WERI-Rb-1 (cell line): ENCODE data around the gene RARRES2.

Experiments
- DNase-seq: peaks from one replicate; pipeline ENCODE4 v3.0.0-alpha.2; 2020
- H3K27ac ChIP-seq: fragments of 250-450 bp; sonication (Bioruptor Pico); 2 replicates; pipeline ENCODE4 v1.5.1; 2020; ENCODE audit warnings: mild to moderate bottlenecking, moderate library complexity
- H3K27me3 ChIP-seq: fragments of 250-450 bp; sonication (Bioruptor Pico); 2 replicates; pipeline ENCODE4 v1.5.1; 2021; ENCODE audit warnings: mild to moderate bottlenecking, low read depth, moderate library complexity; ENCODE audit not compliant: insufficient read depth, severe bottlenecking
- H3K36me3 ChIP-seq: fragments of 250-450 bp; sonication (Bioruptor Pico); 2 replicates; pipeline ENCODE4 v1.5.1; 2020; ENCODE audit warnings: mild to moderate bottlenecking, moderate library complexity
- H3K4me3 ChIP-seq: 2 replicates; pipeline ENCODE4 v1.5.1; 2011; ENCODE audit warnings: low read depth, mild to moderate bottlenecking, control low read depth, low read length
- H3K9me3 ChIP-seq: fragments of 250-450 bp; sonication (Bioruptor Pico); 2 replicates; pipeline ENCODE4 v1.5.1; 2021; ENCODE audit warnings: mild to moderate bottlenecking, moderate library complexity; ENCODE audit not compliant: severe bottlenecking
- CTCF ChIP-seq: IDR thresholded peaks from 2 replicates; pipeline ENCODE4 v1.5.1; 2011; ENCODE audit warnings: low read depth, mild to moderate bottlenecking, control low read depth, inconsistent platforms, low read length

Gene RARRES2

GRCh38 chr7:150381785-150382122 lies 40.3 kb upstream of the RARRES2 start:
- no peak for DNase-seq
- H3K27me3 ChIP-seq = no peaks in the 10 kb centered on the region
- peak overlapping the region; percentile 82; the same call in 1 of the 2 replicates for H3K27ac ChIP-seq
- no peak overlapping the region for H3K4me3 ChIP-seq
- H3K36me3 ChIP-seq = no peaks in the 10 kb centered on the region; the same call in 1 of the 2 replicates
- no peaks in the 10 kb centered on the region for H3K9me3 ChIP-seq
- no peak for TF ChIP-seq CTCF

GRCh38 chr7:150381096-150381495 lies 39.7 kb upstream of the RARRES2 start:
- no peak for DNase-seq
- no peak overlapping the region for H3K4me3 ChIP-seq
- H3K27me3 ChIP-seq = no peaks in the 10 kb centered on the region
- H3K9me3 ChIP-seq = no peaks in the 10 kb centered on the region
- no peak overlapping the region for H3K27ac ChIP-seq
- no peak for TF ChIP-seq CTCF
- H3K36me3 ChIP-seq = no peaks in the 10 kb centered on the region; the same call in 1 of the 2 replicates

GRCh38 chr7:150380463-150380862 lies 39.0 kb upstream of the RARRES2 start:
- peak overlapping the region; percentile 92 for H3K4me3 ChIP-seq
- no peak for DNase-seq
- H3K27ac ChIP-seq = peak overlapping the region; percentile 99
- no peak for TF ChIP-seq CTCF
- no peaks in the 10 kb centered on the region for H3K9me3 ChIP-seq
- H3K36me3 ChIP-seq = no peaks in the 10 kb centered on the region; the same call in 1 of the 2 replicates
- no peaks in the 10 kb centered on the region for H3K27me3 ChIP-seq

- H3K4me3 ChIP-seq = peak overlapping the region; percentile 92
- H3K9me3 ChIP-seq = no peaks in the 10 kb centered on the region
- H3K27ac ChIP-seq = peak overlapping the region; percentile 99
- H3K27me3 ChIP-seq = no peaks in the 10 kb centered on the region
- DNase-seq = no peak
- no peak for TF ChIP-seq CTCF
- H3K36me3 ChIP-seq = peaks cover 6% of the 10 kb centered on the region
Measured at GRCh38 chr7:150379441-150380379, 38.3 kb upstream of the RARRES2 start.

GRCh38 chr7:150378853-150379440 lies 37.5 kb upstream of the RARRES2 start, which contains the start of gene ZNF775:
Gene ZNF775, plus strand, starts transcription at chr7:150379330. Its CDS starts 9,141 bp downstream, at chr7:150388471.
- Histone ChIP-seq H3K27me3 (no peaks in the 10 kb centered on the region), H3K4me3 (peak within 1 kb of the TSS; percentile 92), H3K27ac (peak within 1 kb of the TSS; percentile 99), H3K9me3 (no peaks in the 10 kb centered on the region), H3K36me3 (peaks cover 13% of the 10 kb centered on the region)
- peak; percentile 96 for DNase-seq
- TF ChIP-seq CTCF = no peak
